SK-N-MC (cell line): ENCODE data around the gene ZNF91.

Source experiments
- EZH2 ChIP-seq: fragments of 200-600 bp; sonication (generic); IDR thresholded peaks from one replicate; pipeline ENCODE4 v1.6.1; 2017; ENCODE audit warnings: antibody characterized with exemption
- FOXP2 ChIP-seq: optimal IDR thresholded peaks from 2 replicates; pipeline ENCODE3; 2011; ENCODE audit warnings: mild to moderate bottlenecking, moderate library complexity; ENCODE audit not compliant: insufficient read depth; ENCODE audit errors: extremely low read length, control extremely low read depth
- POLR2AphosphoS5 ChIP-seq: IDR thresholded peaks from 2 replicates; pipeline ENCODE4 v1.6.1; 2012; ENCODE audit warnings: mild to moderate bottlenecking, low read depth, low read length, borderline replicate concordance

- no peak for TF ChIP-seq POLR2AphosphoS5
- TF ChIP-seq EZH2: no peak
- TF ChIP-seq FOXP2: no peak
These were observed 10.8 kb upstream of the ZNF91 start for GRCh38 chr19:23406091-23406490.
